Stimulated activated naive CD8-positive, alpha-beta T cell treated with anti-CD3 and anti-CD28 coated beads, Interleukin-15, Interleukin-2, amounts not matched to agents 100 U/mL and 50 U/mL, for 24 hours (primary cell): ENCODE data around the gene TC2N.
"Not testable (repeated sequence)": the region's sequence is repeated elsewhere in the genome, so short reads cannot be mapped to it uniquely, and the experiment has no call there.

Source experiments
- ATAC-seq: fragments of 150-1000 bp; cut with Tn5 transposase; one replicate; pipeline ENCODE4 v1.10.0; 2021
- DNase-seq: peaks from one replicate; pipeline ENCODE4 v3.0.0; 2021

TC2N gene

DNA sequence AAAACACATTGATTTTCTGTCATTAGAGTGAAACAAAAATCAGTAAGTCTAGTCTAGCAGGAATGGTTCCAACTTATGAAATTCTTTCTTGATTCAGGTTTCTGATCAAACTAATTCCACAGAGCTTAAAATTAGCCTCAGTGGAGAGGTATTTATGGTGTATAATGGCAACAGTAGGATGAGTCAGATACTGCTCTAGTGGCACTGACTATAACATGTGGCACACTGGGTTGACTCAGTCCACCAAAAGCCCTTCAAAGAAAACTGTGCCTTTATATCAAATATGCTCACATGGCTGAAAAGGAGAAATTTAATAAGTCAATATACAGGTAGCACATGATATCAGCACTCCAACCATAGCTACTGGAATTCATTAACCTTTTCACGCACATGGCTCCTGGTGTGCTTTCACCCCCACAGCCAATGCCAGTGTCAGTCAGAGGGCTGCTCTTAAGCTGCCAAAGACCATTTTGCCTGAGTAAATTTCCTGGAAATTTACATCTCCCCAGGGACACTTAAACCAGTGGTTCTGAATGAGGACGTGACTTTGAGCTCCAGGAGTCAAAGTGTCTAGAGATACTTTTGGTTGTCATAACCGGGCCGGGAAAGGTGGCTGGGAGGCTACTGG lies 113.7 kb downstream of the TC2N start:
- DNase-seq: no peak

GRCh38 chr14:91752961-91753360 lies 114.4 kb downstream of the TC2N start:
- no peak for ATAC-seq
- no peak for DNase-seq

More for the DNA sequence above, 113.7 kb downstream of the TC2N start:
- ATAC-seq: no peak

- DNase-seq (no peak), ATAC-seq (no peak)
Measured at GRCh38 chr14:91751719-91752118, 115.6 kb downstream of the TC2N start.

GRCh38 chr14:91750634-91751198 lies 116.6 kb downstream of the TC2N start:
- DNase-seq (no peak), ATAC-seq (no peak)

- DNase-seq (no peak), ATAC-seq (no peak)
Measured at GRCh38 chr14:91749868-91750267, 117.5 kb downstream of the TC2N start.

- ATAC-seq: no peak
- no peak for DNase-seq
Measured at GRCh38 chr14:91748049-91748448, 119.3 kb downstream of the TC2N start.

GRCh38 chr14:91745344-91745743 lies 122.0 kb downstream of the TC2N start:
- no peak for ATAC-seq
- no peak for DNase-seq

GRCh38 chr14:91744068-91744480 lies 123.3 kb downstream of the TC2N start:
- ATAC-seq (peak; percentile 43), DNase-seq (no peak)

GRCh38 chr14:91743305-91743653 lies 124.1 kb downstream of the TC2N start:
- ATAC-seq (no peak), DNase-seq (no peak)

DNA sequence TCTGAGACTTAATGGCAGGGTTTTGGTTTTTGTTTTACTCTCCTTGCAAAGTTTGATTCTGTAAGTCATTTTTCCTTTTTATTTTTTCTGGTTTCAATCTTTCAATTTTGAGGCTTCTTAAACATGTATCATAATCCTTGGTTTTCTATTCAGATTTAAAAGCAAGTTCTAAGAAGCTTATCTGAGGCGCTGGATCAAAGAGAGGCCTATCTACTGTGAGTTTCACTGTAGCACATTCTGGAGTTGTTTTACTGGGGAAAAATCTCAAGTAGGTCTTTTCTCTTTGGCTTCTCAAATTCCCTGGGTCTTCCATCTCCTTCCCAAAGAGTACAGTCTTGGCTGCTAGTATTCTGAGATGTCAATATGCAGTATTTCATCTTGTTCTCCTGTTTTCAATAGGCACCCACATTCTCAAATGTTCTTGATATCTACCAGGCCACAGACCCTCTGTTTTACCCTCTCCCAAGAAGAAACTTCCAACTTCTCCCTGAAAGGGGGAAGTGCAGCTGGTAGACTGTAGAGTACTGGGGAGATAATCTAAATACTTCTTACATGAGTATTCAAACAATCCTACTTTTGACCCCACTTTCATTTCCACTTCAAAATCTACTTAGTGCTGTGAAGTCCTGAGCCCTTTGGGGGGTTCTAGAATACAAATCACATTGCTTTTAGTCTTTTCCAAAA lies 124.6 kb downstream of the TC2N start:
- DNase-seq (no peak), ATAC-seq (no peak)

DNA sequence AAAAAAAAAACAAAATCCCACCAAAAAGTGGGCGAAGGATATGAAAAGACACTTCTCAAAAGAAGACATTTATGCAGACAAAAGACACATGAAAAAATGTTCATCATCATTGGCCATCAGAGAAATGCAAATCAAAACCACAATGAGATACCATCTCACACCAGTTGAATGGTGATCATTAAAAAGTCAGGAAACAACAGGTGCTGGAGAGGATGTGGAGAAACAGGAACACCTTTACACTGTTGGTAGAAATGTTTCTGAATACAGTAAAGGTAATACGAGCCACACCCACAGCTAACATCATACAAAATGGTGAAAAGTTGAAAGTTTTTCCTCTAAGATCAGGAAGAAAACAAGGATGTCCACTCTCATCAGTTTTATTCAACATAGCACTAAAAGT lies 127.5 kb downstream of the TC2N start:
- ATAC-seq, DNase-seq: not testable (repeated sequence)

GRCh38 chr14:91737619-91738018 lies 129.7 kb downstream of the TC2N start:
- ATAC-seq: no peak
- DNase-seq: no peak

GRCh38 chr14:91732859-91733477 lies 134.4 kb downstream of the TC2N start:
- ATAC-seq (peak; percentile 69), DNase-seq (no peak)

DNA sequence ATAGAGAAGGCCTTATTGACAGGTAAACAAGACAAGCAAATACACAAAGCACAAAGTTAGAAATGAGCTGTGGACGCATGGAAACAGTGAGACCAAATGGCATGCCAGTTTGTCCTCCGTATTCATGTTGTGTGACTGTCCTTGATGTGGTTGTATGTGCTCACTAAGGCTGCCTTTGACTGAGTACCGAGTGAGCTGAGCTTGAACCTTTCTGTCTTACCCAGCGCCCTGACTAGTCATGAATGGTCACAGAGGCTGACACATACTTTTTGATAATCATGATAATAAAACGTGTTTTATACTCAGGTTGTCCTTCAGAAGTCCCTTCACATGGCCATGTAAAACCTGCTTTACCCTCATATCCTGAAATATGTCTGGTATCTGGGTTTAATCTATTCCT lies 134.9 kb downstream of the TC2N start:
- DNase-seq: no peak
- no peak for ATAC-seq

DNA sequence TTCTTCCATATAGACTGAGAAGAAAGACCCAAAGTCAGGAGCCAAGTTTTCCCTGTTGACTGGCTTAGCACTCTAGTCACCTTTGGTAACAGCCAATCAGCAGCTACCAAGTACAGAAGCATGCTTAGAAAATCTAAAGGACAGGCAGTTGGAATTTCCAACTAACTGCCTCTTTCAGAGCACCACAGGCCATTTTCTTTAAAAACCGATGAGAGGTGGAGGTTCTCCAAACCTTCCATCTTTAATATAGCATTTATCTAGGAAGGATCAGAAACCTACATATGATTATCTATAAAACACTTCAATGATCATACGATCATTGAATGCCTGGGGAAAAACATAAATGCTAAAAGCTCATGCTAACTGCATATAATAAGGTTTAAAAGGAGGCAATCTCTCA lies 135.3 kb downstream of the TC2N start, which contains the start of gene CATSPERB:
Gene CATSPERB (minus strand): TSS at position 101 of the 400 bp plus-strand sequence. CDS start 2,607 bp downstream, outside the sequence.
- no peak for ATAC-seq
- DNase-seq: no peak

- ATAC-seq (no peak), DNase-seq (no peak)
Measured at GRCh38 chr14:91731018-91731417, 136.3 kb downstream of the TC2N start.

DNA sequence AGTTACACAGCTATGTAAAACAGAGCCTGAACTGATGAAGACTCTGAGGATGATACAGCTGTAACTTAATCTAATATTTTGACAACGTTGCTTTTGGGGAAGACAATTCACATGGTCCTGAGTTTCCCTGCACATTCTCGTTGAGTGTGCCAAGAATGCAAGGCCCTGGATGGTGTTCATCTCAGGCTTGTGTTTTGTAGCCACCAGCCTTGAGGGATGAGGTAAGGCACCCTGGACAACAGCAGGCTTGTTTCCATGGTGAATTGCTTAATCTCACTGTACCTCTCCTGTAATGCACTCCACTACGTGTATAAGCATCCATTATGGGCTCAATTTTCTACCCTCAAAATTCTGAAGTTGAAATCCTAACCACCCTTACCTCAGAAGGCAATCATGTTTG lies 137.6 kb downstream of the TC2N start:
- ATAC-seq (no peak), DNase-seq (no peak)
